SU-DHL-6 (cell line): ENCODE results near the gene SCN9A.

Experiments
- H2AFZ ChIP-seq: fragments of 200-600 bp; sonication (generic); 2 replicates; pipeline ENCODE4 v1.6.1; 2014; ENCODE audit warnings: low read depth, mild to moderate bottlenecking, moderate library complexity, mixed read lengths, antibody characterized with exemption, low read length; ENCODE audit not compliant: severe bottlenecking
- H3F3A ChIP-seq: fragments of 200-600 bp; shearing (Covaris generic); 2 replicates; pipeline ENCODE4 v1.6.0; 2016; ENCODE audit warnings: antibody characterized with exemption, mild to moderate bottlenecking; ENCODE audit not compliant: insufficient read depth
- H3K27ac ChIP-seq: fragments of 200-600 bp; sonication (generic); 2 replicates; pipeline ENCODE4 v1.5.1; 2016; ENCODE audit warnings: low read depth, mild to moderate bottlenecking, low read length, moderate library complexity, mixed read lengths
- H3K27me3 ChIP-seq: fragments of 200-600 bp; sonication (generic), shearing (Covaris generic); 2 replicates; pipeline ENCODE4 v1.6.0; 2014; ENCODE audit warnings: mild to moderate bottlenecking, low read length
- H3K36me3 ChIP-seq: fragments of 200-600 bp; sonication (generic); 2 replicates; pipeline ENCODE4 v1.6.1; 2014; ENCODE audit warnings: mild to moderate bottlenecking, low read length, mixed read lengths
- H3K4me2 ChIP-seq: fragments of 300-600, 200-600 bp; shearing (Covaris generic), sonication (generic); 2 replicates; pipeline ENCODE4 v1.6.0; 2014; ENCODE audit warnings: low read length, low read depth, mild to moderate bottlenecking; ENCODE audit not compliant: poor library complexity, severe bottlenecking
- H3K4me3 ChIP-seq: fragments of 200-600 bp; sonication (generic); 2 replicates; pipeline ENCODE4 v1.5.1; 2014; ENCODE audit warnings: antibody characterized with exemption, low read length, mild to moderate bottlenecking, mixed read lengths; ENCODE audit not compliant: insufficient read depth, poor library complexity, severe bottlenecking
- H3K79me2 ChIP-seq: fragments of 200-600 bp; sonication (generic); 2 replicates; pipeline ENCODE4 v1.6.1; 2014; ENCODE audit warnings: mild to moderate bottlenecking, low read length, moderate library complexity; ENCODE audit not compliant: insufficient read depth
- H3K9ac ChIP-seq: fragments of 200-600 bp; sonication (generic); 2 replicates; pipeline ENCODE4 v1.7.0; 2014; ENCODE audit warnings: mild to moderate bottlenecking, low read length
- H3K9me2 ChIP-seq: fragments of 200-600 bp; sonication (generic); replicated peaks from 2 replicates; pipeline ENCODE4 v1.6.1; 2014; ENCODE audit warnings: low read length; ENCODE audit not compliant: insufficient read depth
- H3K9me3 ChIP-seq: fragments of 200-600 bp; sonication (generic); 2 replicates; pipeline ENCODE4 v1.6.1; 2014; ENCODE audit warnings: low read length, mixed read lengths; ENCODE audit not compliant: insufficient read depth
- H4K20me1 ChIP-seq: fragments of 200-600 bp; sonication (generic); 2 replicates; pipeline ENCODE4 v1.6.1; 2014; ENCODE audit warnings: low read depth, mild to moderate bottlenecking, antibody characterized with exemption, low read length, moderate library complexity, mixed read lengths
- CTCF ChIP-seq: fragments of 200-600 bp; sonication (generic); IDR thresholded peaks from one replicate; pipeline ENCODE4 v1.5.1; 2017; ENCODE audit warnings: antibody characterized with exemption, mild to moderate bottlenecking, low read length, moderate library complexity; ENCODE audit not compliant: insufficient read depth, poor library complexity, severe bottlenecking
- EZH2phosphoT487 ChIP-seq: fragments of 200-600 bp; sonication (generic), shearing (Covaris generic); conservative IDR thresholded peaks from 2 replicates; pipeline ENCODE4 v1.6.1; 2018; ENCODE audit warnings: mild to moderate bottlenecking, antibody characterized with exemption, low read length, moderate library complexity, mixed read lengths

The SCN9A gene

GRCh38 chr2:166365803-166366420 is 9.8 kb downstream of the SCN9A start:
- Histone ChIP-seq H3K79me2 (no peaks in the 10 kb centered on the region), H3K9me3 (no peaks in the 10 kb centered on the region), H3K27ac (no peak overlapping the region), H3K9me2 (no peaks in the 10 kb centered on the region), H3K4me2 (no peak overlapping the region), H4K20me1 (no peaks in the 10 kb centered on the region), H3K9ac (no peak overlapping the region), H3K36me3 (no peaks in the 10 kb centered on the region), H3K27me3 (no peaks in the 10 kb centered on the region), H3K4me3 (no peak overlapping the region), H3F3A (no peaks in the 10 kb centered on the region), H2AFZ (no peak overlapping the region)
- TF ChIP-seq CTCF (no peak), EZH2phosphoT487 (no peak)

GRCh38 chr2:166365239-166365638 is 10.5 kb downstream of the SCN9A start:
- Histone ChIP-seq H3K9ac (no peak overlapping the region), H3K36me3 (no peaks in the 10 kb centered on the region), H3F3A (no peaks in the 10 kb centered on the region), H4K20me1 (no peaks in the 10 kb centered on the region), H3K9me3 (no peaks in the 10 kb centered on the region), H3K9me2 (no peaks in the 10 kb centered on the region), H3K4me3 (no peak overlapping the region), H3K27ac (no peak overlapping the region), H3K79me2 (no peaks in the 10 kb centered on the region), H3K27me3 (no peaks in the 10 kb centered on the region), H2AFZ (no peak overlapping the region), H3K4me2 (no peak overlapping the region)
- TF ChIP-seq EZH2phosphoT487 (no peak), CTCF (no peak)

- H4K20me1 ChIP-seq: no peaks in the 10 kb centered on the region
- no peaks in the 10 kb centered on the region for H3K79me2 ChIP-seq
- no peaks in the 10 kb centered on the region for H3F3A ChIP-seq
- no peak overlapping the region for H3K27ac ChIP-seq
- no peaks in the 10 kb centered on the region for H3K27me3 ChIP-seq
- no peak overlapping the region for H2AFZ ChIP-seq
- H3K4me2 ChIP-seq: no peak overlapping the region
- H3K9me3 ChIP-seq: no peaks in the 10 kb centered on the region
- H3K4me3 ChIP-seq: no peak overlapping the region
- H3K9me2 ChIP-seq: no peaks in the 10 kb centered on the region
- H3K9ac ChIP-seq: no peak overlapping the region
- no peak for TF ChIP-seq CTCF
- TF ChIP-seq EZH2phosphoT487: no peak
- no peaks in the 10 kb centered on the region for H3K36me3 ChIP-seq
Measured at GRCh38 chr2:166364476-166365161, 11.1 kb downstream of the SCN9A start.
